Cardiac septum (tissue), 1 donor: ENCODE measurements around the gene FCRLB. TPM values are rescaled to one million over a fixed set of nuclear protein-coding genes. Genes with fewer than 3 reads are reported as not detected.
"Not testable (repeated sequence)": the region's sequence is repeated elsewhere in the genome, so short reads cannot be mapped to it uniquely, and the experiment has no call there.

Experiments used
- DNase-seq: peaks from one replicate; pipeline ENCODE4 v3.0.0-alpha.2; 2020; ENCODE audit warnings: low spot score
- intact Hi-C: fragments of 100-400 bp; cut with DNase I; formaldehyde crosslinking; loops from one replicate; pipeline ENCODE4 v1.14.0; 2022
- total RNA-seq: library from RNA; stranded (reverse); fragmentation: NEBNext Ultra II Directional; extraction: Animal tissue kit (Norgen Biotek cat#: 25700); gene quantifications from one replicate; pipeline ENCODE4 v1.2.1, GENCODE V29; 2021
- donor health status: DM: no; HTN: no; CAD: no.

The FCRLB gene
- total RNA-seq, 1 donor from 2014 or later: 0.38 TPM

DNA sequence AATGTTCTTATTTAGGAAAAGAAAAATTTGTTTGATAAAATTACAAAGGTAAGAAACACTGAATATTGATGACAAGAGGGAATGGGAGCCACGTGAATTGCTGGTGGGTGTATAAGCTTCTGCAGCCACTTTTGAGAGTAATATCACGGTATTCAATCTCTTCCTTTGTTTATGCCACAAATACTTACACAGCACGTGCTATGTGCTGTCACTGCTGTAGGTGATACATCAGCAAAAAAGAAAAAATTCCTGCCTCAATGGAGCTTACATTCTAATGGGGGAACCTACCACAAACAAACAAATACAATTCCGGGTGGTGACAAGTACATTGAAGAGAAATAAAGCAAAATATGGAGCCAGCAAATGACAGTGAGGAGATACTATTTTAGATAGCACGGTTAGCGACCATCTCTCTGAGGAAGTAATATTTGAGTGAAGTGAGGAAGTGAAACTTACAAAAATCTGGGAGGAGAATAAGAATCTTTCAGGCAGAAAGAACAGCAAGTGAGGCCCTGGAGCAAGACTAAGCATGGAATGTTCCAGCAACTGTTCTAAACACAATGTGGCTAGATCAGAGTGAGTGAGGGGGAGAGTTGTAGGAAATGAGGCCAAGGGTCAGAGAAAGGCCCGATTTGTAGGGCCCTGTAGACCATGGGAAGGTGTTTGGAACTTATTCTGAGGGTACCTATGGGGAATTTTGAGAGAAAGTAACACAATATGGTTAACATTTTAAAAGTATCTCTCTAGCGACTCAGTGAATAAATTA lies 2.6 kb upstream of the FCRLB start:
- intact Hi-C loops: no loop called here
- no peak for DNase-seq

DNA sequence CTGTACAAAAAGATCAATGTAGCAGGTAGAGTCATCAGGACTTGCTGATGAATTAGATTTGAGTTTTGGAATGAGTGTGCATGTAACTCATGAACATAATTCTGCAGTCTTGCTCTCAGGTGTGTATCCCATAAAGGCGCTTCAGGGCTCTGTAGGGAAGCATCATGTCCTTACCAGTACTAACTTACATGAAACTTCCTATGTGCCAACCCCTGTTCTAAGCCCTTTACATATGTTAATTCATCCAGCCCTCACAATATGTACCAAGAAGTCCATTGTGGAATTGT lies 2.1 kb upstream of the FCRLB start:
- DNase-seq: no peak
- intact Hi-C loops: no loop called here

DNA sequence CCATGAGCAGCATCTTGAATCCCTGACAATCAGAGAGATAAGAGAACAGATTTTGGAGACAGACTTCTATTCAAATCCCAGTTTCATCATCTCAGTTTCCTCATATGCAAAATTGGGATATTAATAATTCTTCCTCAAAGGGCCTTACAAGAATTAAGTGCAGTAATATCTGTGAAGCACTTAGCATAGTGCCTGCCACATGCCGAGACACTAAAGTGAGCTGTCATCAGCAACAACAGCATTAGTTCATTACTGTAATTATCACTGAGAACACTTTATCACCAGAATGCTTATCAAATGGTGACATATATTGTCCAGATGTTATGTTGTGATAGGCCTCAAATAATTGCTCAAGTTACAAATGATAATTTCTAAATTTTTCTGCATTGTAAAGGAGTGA lies 922 bp upstream of the FCRLB start:
- intact Hi-C loops: no loop called here
- DNase-seq: no peak

DNA sequence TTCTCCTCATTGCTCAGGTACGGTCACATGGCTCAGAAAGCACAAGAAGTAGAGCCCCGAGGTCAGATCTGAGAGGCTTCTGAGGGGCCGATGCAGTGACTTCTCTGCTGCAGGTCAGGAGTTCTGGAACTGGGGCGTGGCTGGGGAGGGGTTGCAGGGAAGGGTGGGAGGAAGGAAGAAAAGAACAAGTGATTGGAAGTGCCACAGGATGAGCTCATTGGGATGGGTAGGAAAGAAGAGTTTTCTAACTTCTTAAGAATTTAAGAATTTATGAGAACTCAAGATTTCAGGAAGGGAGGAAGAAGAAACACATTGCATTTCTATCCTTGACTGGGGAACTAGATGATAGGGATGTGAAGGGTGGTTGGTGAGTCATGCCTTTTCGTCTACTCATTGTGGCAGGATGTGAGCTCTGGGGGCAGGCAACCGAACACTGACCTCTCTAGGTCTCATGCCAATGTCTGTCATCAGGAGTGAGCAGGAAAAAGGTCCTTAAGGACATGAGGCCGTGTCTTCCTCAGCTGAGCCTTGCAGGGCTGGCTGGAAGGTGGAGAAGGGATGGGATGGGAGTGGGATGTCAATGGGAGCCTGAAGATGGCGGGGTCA lies 497 bp downstream of the FCRLB start:
- DNase-seq: no peak
- intact Hi-C loops: no loop called here

DNA sequence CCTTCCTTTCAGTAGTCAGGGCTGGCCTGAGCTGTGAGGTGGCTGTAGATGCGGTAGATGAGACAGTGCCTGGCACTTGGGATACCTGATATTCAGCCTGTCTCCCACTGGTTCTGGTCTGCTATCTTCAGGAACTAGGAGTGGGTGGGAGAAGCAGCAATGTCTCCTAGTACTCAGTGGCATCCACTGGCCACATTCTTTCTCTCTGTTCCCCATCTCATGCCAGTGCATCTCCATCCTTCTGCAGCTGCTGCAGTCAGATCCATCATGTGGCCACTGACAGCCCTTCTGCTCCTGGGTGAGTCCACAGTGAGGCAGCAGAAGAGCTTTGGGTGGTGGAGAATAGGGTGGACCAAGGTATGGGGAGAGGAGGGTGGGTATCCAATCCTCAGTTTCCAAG lies 1.1 kb downstream of the FCRLB start:
- intact Hi-C loops: no loop called here
- DNase-seq: no peak

DNA sequence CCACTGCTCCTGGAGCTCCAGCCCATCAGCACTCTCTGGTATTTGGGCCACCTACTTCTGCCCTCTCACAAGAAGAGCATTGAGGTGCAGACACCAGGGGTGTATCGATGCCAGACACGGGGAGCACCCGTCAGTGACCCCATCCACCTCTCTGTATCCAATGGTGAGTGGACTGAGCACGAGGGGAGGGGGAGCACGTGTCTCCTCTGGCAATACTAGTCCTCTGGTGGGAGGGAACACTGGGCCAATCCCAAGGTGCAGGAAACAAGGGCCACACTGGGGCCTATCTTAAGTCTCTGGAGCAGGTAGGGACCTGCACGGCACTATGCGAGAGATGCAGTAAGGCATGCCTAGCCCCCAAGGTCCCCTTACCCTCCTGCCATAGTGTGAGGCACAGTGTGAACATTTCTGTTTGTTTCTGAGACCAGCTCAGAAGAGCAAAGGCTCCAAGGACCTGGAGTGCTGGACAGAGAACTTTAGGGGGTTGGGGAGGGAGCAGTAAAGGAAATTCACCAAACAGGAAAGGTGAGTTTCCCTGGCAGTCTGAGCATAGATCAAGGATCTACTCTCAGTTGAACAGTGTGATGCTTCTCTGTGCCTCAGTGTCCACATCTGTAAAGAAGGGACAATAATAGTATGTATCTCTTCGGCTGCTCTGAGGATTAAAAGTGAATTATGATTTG lies 2.3 kb downstream of the FCRLB start:
- no peak for DNase-seq
- intact Hi-C loops: no loop called here

DNA sequence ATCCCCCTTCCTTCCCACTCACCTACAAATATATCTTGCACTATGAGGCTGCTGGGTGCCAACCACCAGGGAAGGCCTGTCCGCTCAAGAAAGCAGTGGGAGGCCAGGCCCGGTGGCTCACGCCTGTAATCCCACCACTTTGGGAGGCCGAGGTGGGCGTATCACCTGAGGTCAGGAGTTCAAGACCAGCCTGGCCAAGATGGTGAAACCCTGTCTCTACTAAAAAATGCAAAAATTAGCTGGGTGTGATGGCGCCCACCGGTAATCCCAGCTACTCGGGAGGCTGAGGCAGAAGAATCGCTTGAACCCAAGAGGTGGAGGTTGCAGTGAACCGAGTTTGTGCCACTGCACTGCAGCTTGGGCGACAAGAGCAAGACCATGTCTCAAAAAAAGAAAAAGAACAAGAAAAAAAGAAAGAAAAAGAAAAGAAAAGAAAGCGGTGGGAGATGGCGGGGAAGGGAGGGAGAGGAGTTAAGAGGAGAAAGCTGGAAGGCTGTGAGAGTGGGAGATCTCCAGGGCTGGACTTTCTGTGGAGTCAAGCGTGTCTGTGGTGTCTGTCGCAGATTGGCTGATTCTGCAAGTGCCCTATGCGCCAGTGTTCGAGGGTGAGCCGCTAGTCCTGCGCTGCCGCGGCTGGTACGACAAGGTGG lies 4.0 kb downstream of the FCRLB start:
- intact Hi-C loops: loop anchor here (5.0 kb wide), 1 partner anchor 528 kb away; the partner anchor contains the start of gene ADAMTS4

DNA sequence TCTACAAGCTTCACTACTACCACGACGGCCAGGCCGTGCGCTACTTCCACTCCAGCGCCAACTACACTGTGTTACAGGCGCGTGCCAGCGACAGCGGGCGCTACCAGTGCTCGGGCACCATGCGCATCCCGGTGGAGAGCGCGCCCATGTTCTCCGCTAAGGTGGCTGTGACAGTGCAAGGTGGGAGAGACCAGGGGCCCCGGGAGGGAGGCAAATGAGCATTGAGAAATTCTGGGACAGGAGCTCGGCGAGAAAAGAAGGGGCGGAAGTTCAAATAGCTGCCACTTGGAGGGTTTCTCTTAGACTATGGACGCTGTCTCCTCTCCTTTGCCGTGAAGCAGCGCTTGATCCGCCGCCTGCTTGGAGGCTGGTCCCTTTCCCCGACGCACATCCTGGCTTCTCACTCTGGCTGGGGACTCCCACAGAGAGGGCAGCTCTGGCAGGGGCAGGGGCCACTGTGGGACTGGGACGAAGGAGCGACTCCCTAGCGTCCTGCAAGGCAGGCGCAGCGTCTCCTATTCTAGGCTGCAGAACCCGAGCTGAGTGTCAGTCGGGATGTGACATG lies 4.6 kb downstream of the FCRLB start:
- peak; percentile 82 for DNase-seq
- intact Hi-C loops: loop anchor here (2.0 to 5.0 kb wide), 2 partner anchors 39 to 529 kb away; partner anchors contain the start of gene ADAMTS4

More for the DNA sequence above, 4.0 kb downstream of the FCRLB start:
- DNase-seq: not testable (repeated sequence)

DNA sequence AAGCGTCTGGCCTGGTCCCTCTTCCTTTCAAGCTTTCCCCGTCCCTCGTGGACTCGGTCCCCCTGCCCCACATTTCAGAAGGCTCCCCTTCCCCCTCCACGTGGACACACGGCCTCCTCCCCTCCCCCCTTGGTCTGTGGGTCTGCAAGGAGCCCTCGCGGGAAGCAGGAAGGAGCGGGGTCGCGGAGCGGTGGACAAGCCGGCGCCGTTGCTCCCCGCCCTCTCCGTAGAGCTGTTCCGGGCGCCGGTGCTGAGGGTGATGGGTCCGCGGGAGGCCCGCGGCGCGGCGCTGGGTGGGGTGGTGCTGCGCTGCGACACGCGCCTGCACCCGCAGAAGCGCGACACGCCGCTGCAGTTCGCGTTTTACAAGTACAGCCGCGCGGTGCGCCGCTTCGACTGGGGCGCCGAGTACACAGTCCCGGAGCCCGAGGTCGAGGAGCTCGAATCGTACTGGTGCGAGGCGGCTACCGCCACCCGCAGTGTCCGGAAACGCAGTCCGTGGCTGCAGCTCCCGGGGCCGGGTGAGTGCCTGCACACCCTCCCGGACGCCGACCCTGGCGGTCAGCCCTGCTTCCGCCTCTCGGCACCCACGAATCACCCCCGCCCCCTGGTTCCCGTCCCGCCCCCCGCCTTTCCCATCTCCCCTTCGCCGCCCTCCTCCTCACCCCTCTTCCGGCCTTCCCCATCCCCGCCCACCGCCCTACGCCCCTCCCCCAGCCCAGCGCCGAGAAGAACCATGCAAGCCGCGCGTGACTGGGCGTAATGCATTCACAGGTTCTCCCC lies 5.3 kb downstream of the FCRLB start:
- intact Hi-C loops: loop anchor here (2.0 to 5.0 kb wide), 2 partner anchors 38 to 529 kb away; partner anchors contain the start of gene ADAMTS4
- peak; percentile 90 for DNase-seq

DNA sequence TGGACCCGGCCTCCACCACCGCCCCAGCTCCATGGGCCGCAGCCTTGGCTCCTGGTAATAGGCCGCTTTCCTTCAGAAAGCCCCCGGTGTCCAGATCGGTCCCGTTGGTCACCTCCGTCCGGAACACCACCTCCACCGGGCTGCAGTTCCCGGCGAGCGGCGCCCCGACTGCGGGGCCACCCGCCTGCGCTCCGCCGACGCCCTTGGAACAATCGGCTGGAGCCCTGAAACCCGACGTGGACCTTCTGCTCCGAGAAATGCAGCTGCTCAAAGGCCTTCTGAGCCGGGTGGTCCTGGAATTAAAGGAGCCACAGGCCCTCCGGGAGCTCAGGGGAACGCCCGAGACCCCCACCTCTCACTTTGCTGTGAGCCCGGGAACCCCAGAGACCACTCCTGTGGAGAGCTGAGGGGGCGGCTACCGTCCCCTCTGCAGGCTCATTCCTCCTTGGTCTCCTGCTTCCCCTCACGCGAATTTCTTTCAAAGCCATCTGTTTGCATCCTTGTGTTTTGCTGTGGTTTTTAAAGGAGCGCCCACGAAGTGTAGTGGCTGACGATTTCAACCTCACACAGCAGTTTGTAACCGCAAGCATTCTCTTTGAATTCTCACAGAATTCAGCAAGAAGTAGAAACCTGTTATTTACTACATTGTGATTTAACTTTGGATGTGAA lies 6.0 kb downstream of the FCRLB start:
- intact Hi-C loops: loop anchor here (2.0 to 5.0 kb wide), 2 partner anchors 37 to 530 kb away; partner anchors contain the start of gene ADAMTS4
- DNase-seq: no peak

DNA sequence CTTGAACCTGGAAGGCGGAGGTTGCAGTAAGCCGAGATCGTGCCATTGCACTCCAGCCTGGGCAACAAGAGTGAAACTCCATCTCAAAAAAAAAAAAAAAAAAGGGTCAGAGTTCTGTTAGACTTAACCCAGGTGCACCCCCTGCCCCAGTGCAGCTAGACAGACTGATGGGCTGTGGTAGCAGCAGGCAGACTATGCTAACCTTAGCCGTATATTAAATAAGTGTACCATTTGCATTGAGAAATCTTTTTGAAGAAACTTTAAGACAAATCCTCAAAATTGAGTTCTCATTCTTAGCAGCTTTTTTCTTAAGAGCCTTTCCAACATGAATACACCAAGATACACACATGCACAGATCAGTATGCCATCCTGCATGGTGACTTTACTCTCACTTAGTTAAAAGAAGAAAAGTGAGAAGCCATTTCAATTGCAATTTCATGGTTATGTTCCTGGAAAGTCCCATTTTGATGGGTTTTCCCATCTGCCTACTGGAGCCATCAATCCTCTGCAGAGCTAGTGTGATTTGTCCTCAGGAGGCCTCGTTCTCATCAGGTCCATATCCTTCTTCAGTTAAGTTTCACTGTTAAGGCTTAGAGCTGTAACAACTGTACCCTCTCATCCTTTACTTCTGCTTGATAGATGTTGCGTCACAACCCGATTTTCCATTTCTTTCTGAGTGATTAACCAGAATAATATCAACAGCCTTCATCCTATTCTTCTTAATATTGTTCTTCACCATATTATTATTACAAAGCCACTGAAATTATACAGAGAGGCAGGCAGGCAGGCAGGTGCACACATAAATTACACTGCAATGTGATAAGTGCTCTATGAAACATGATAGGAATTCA lies 7.3 kb downstream of the FCRLB start:
- intact Hi-C loops: loop anchor here (5.0 kb wide), 1 partner anchor 531 kb away; the partner anchor contains the start of gene ADAMTS4

DNA sequence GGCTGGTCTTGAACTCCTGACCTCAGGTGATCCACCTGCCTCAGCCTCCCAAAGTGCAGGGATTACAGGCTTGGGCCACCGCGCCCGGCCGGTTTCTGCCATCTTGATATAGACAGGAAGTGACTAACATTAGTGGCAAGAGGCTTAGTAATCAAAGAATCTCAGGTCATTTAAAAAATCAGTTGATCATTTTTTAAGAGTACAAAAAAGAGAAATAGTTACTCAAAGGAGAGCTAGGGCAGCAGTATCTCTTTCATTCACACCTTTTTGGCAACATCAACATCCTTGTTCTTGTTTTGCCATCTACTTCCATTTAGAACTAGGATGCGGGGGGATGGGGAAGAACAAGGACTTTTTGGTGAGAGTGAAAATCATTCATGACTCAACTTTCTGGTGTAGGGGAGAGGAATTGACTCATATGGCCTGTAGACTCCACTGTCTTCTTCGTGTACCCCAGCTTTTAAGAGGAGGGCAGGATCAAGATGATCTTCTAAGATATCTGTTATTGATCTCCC lies 8.8 kb downstream of the FCRLB start:
- DNase-seq: no peak
- intact Hi-C loops: loop anchor here (10.0 kb wide), 2 partner anchors 165 to 335 kb away; no protein-coding TSS in a partner anchor

More for the DNA sequence above, 7.3 kb downstream of the FCRLB start:
- no peak for DNase-seq

DNA sequence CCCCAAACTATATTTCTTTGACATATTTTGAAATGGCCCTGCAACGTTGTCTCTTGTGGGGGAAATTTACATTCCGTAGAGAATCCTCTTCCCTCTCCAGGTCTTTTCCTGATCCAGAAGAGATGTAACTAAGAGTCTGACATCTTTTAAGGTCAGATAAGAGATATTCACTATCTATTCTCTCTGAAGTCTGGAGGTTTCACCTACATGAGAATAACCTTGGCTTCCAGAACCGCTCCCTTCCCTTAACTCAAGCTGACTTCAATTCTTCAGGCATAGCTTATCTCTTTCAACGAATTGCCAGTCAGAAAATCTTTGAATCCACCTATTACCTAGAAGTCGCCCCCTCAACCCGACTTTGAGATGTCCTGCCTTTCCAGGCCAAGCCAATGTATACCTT lies 9.9 kb downstream of the FCRLB start:
- DNase-seq: no peak
- intact Hi-C loops: loop anchor here (10.0 kb wide), 2 partner anchors 166 to 336 kb away; no protein-coding TSS in a partner anchor

DNA sequence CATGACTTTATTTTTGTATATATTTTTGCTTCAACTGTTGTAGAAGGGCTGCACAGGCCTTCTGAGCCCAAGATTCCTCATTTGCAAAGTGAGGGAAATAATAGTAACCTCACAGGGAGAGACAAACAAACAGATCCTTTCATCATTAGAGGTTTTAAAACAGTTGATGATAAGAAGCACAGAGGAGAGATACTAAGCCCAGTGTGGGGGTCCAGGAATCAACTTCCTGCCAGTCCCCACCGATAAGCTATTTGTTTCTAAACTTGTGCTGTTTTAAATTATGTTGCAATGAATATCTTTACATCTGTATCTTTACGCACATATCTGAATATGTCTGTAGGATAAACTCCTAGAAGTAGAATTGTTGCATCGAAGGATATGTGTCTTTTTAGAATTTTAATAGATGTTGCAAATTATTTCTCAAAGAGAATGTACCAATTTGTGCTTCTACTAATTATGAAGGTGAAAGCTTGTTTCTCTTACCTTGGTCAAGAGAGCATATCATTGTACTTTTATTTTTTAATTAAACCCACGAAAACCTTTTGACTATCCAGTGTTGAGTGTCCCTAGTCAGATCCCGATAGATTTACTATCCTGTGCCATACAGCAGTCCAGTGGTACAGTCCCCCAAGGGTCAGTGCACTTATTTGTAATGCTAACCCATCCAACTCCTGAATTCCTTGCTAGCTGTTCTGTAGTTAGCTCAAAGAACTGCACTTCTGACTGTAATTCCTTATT lies 10.8 kb downstream of the FCRLB start:
- DNase-seq: no peak
- intact Hi-C loops: loop anchor here (10.0 kb wide), 2 partner anchors 167 to 337 kb away; no protein-coding TSS in a partner anchor

DNA sequence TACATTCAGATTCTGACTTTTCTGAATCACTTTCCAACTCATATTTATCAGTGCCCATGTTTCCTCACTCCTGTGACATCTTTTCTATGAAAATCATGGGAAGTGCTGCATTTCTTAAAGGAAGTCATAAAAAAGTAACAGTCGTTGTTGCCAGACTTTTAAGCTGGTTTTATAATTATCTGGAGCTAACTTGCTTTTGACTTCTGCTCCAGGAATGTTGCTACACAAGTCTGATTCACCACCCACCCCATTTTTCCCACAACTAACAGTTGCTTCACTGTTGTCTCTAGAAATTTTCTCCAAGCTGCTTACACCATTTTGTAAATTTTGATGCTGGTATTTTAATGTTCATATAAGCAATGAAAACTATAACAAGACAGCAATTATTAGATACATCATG lies 12.2 kb downstream of the FCRLB start:
- DNase-seq: no peak
- intact Hi-C loops: loop anchor here (10.0 kb wide), 2 partner anchors 169 to 339 kb away; no protein-coding TSS in a partner anchor

DNA sequence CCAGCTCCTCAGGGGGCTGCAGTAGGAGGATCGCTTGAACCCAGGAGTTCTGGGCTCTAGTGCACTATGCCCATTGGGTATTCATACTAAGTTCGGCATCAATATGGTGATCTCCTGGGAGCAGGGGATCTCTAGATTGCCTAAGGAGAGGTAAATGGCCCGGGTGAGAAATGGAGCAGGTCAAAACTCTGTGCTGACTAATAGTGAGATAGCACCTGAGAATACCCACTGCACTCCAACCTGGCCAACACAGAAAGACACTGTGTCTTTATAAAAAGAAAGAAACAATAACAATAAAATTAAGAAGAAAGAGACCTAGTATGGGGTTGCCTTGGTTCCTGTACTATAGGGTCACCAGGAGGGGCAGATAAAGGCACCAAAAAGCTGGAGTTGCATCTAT lies 14.5 kb downstream of the FCRLB start:
- intact Hi-C loops: loop anchor here (5.0 to 10.0 kb wide), 3 partner anchors 89 to 341 kb away; no protein-coding TSS in a partner anchor
- no peak for DNase-seq
